HEK293T (cell line): ENCODE data around the gene CUEDC1.
"Not testable (repeated sequence)": the region's sequence is repeated elsewhere in the genome, so short reads cannot be mapped to it uniquely, and the experiment has no call there.

Source experiments
- CTCF ChIA-PET: fragments of 350-600 bp; formaldehyde crosslinking; extraction: SDS; loops from one replicate; lab custom pipeline; 2021; ENCODE audit warnings: antibody characterized with exemption, inconsistent platforms; lab: Yijun Ruan, JAX
- POLR2A ChIA-PET: fragments of 350-600 bp; formaldehyde crosslinking; extraction: SDS; loops from one replicate; lab custom pipeline; 2020; ENCODE audit warnings: antibody characterized with exemption, inconsistent platforms; lab: Yijun Ruan, JAX
- DNase-seq: peaks from one replicate; pipeline ENCODE4 v3.0.0; 2012; ENCODE audit warnings: mixed read lengths; ENCODE audit errors: extremely low spot score
- ARNT ChIP-seq: fragments of 450-650 bp; IDR thresholded peaks from 2 replicates; pipeline ENCODE4 v1.6.1; 2017; ENCODE audit warnings: mild to moderate bottlenecking
- BHLHE40 ChIP-seq: fragments of 450-650 bp; IDR thresholded peaks from 2 replicates; pipeline ENCODE4 v1.6.1; 2016; ENCODE audit warnings: mild to moderate bottlenecking, moderate library complexity, borderline replicate concordance
- CTBP1 ChIP-seq: fragments of 450-650 bp; IDR thresholded peaks from 2 replicates; pipeline ENCODE4 v1.6.1; 2016; ENCODE audit warnings: borderline replicate concordance
- ELF4 ChIP-seq: fragments of 450-650 bp; IDR thresholded peaks from 2 replicates; pipeline ENCODE4 v1.6.1; 2017; ENCODE audit warnings: antibody characterized with exemption
- FOXA1 ChIP-seq: fragments of 450-650 bp; IDR thresholded peaks from 2 replicates; pipeline ENCODE4 v1.6.1; 2016; ENCODE audit warnings: mild to moderate bottlenecking
- FOXK2 ChIP-seq: fragments of 450-650 bp; IDR thresholded peaks from 2 replicates; pipeline ENCODE4 v1.6.1; 2016; ENCODE audit warnings: mild to moderate bottlenecking
- FOXM1 ChIP-seq: fragments of 450-650 bp; IDR thresholded peaks from 2 replicates; pipeline ENCODE4 v1.6.1; 2017; ENCODE audit warnings: mild to moderate bottlenecking, borderline replicate concordance
- HDGF ChIP-seq: fragments of 450-650 bp; IDR thresholded peaks from 2 replicates; pipeline ENCODE4 v1.6.1; 2017; ENCODE audit warnings: antibody characterized with exemption, borderline replicate concordance
- L3MBTL2 ChIP-seq: fragments of 450-650 bp; conservative IDR thresholded peaks from 2 replicates; pipeline ENCODE4 v1.6.1; 2016; ENCODE audit warnings: mild to moderate bottlenecking
- LEF1 ChIP-seq: fragments of 450-650 bp; IDR thresholded peaks from 2 replicates; pipeline ENCODE4 v1.6.1; 2017; ENCODE audit warnings: mild to moderate bottlenecking, borderline replicate concordance
- NFRKB ChIP-seq: fragments of 450-650 bp; IDR thresholded peaks from 2 replicates; pipeline ENCODE4 v1.6.1; 2016; ENCODE audit warnings: mild to moderate bottlenecking, moderate library complexity
- PKNOX1 ChIP-seq: fragments of 450-650 bp; IDR thresholded peaks from 2 replicates; pipeline ENCODE4 v1.6.1; 2016
- SP1 ChIP-seq: fragments of 450-650 bp; IDR thresholded peaks from 2 replicates; pipeline ENCODE4 v1.6.1; 2017
- SUZ12 ChIP-seq: fragments of 450-650 bp; IDR thresholded peaks from 2 replicates; pipeline ENCODE4 v1.6.1; 2016; ENCODE audit warnings: mild to moderate bottlenecking
- TARDBP ChIP-seq: fragments of 450-650 bp; IDR thresholded peaks from 2 replicates; pipeline ENCODE4 v1.6.1; 2016
- ZNF384 ChIP-seq: fragments of 450-650 bp; IDR thresholded peaks from 2 replicates; pipeline ENCODE4 v1.6.1; 2016

The CUEDC1 gene

GRCh38 chr17:57925361-57925990 is 29.7 kb downstream of the CUEDC1 start:
- POLR2A ChIA-PET = interaction anchor here (1.0 to 1.8 kb wide), 4 partner anchors 10 to 63 kb away, joined by 3 to 6 read pairs (median 4); no protein-coding TSS in a partner anchor
- CTCF ChIA-PET = interaction anchor here (0.7 to 1.5 kb wide), 2 partner anchors 9 to 67 kb away, joined by 3 read pairs; no protein-coding TSS in a partner anchor
- TF ChIP-seq ARNT = no peak
- TF ChIP-seq SP1 = no peak
- no peak for TF ChIP-seq ELF4
- TF ChIP-seq LEF1 = no peak
- TF ChIP-seq BHLHE40 = no peak
- TF ChIP-seq SUZ12 = no peak
- no peak for TF ChIP-seq HDGF
- no peak for TF ChIP-seq NFRKB
- no peak for TF ChIP-seq FOXM1
- no peak for TF ChIP-seq CTBP1
- no peak for TF ChIP-seq PKNOX1
- no peak for TF ChIP-seq FOXK2
- TF ChIP-seq ZNF384 = no peak
- no peak for TF ChIP-seq FOXA1
- TF ChIP-seq TARDBP = no peak
- no peak for TF ChIP-seq L3MBTL2
- no peak for DNase-seq

GRCh38 chr17:57924677-57925076 is 30.5 kb downstream of the CUEDC1 start:
- no peak for DNase-seq
- TF ChIP-seq TARDBP (no peak), PKNOX1 (no peak), FOXA1 (no peak), FOXK2 (no peak), HDGF (no peak), ELF4 (no peak), L3MBTL2 (no peak), ZNF384 (no peak), FOXM1 (no peak), SUZ12 (no peak), LEF1 (no peak), CTBP1 (no peak), SP1 (no peak)
- ChIA-PET POLR2A (interaction anchor here (1.1 kb wide), 1 partner anchor 64 kb away, joined by 3 read pairs; no protein-coding TSS in a partner anchor), CTCF (no interaction called here)

GRCh38 chr17:57923182-57923872 is 31.9 kb downstream of the CUEDC1 start:
- DNase-seq = no peak
- TF ChIP-seq ARNT (no peak), LEF1 (no peak)
- CTCF ChIA-PET = interaction anchor here (0.6 kb wide), 1 partner anchor 169 kb away, joined by 3 read pairs; no protein-coding TSS in a partner anchor
- POLR2A ChIA-PET = interaction anchor here (1.3 kb wide), 1 partner anchor 31 kb away, joined by 3 read pairs; no protein-coding TSS in a partner anchor

GRCh38 chr17:57922745-57923144 is 32.5 kb downstream of the CUEDC1 start:
- CTCF ChIA-PET, DNase-seq: not testable (repeated sequence)
- POLR2A ChIA-PET = interaction anchor here (1.3 kb wide), 1 partner anchor 31 kb away, joined by 3 read pairs; no protein-coding TSS in a partner anchor

- ChIA-PET POLR2A (interaction anchor here (1.4 kb wide), 1 partner anchor 19 kb away, joined by 3 read pairs; no protein-coding TSS in a partner anchor), CTCF (no interaction called here)
- TF ChIP-seq PKNOX1 = no peak
- DNase-seq = no peak
These were observed 34.1 kb downstream of the CUEDC1 start for GRCh38 chr17:57920916-57921703.

GRCh38 chr17:57919918-57920317 is 35.3 kb downstream of the CUEDC1 start:
- ChIA-PET POLR2A (interaction anchor here (1.1 to 1.4 kb wide), 2 partner anchors 20 to 35 kb away, joined by 3 read pairs; partner anchors contain the start of gene CUEDC1), CTCF (interaction anchor here (0.6 kb wide), 1 partner anchor 13 kb away, joined by 6 read pairs; no protein-coding TSS in a partner anchor)
- no peak for TF ChIP-seq PKNOX1
- TF ChIP-seq ELF4 = no peak
- TF ChIP-seq HDGF = no peak
- TF ChIP-seq ARNT = no peak
- TF ChIP-seq FOXM1 = no peak
- no peak for TF ChIP-seq FOXA1
- no peak for TF ChIP-seq LEF1
- TF ChIP-seq SUZ12 = no peak
- no peak for TF ChIP-seq ZNF384
- no peak for TF ChIP-seq SP1
- no peak for TF ChIP-seq BHLHE40
- TF ChIP-seq FOXK2 = no peak
- no peak for TF ChIP-seq TARDBP
- no peak for TF ChIP-seq CTBP1
- TF ChIP-seq NFRKB = no peak
- DNase-seq = no peak
